IPS-20b (cell line): ENCODE results near the gene UBR4.

Source experiments
- H3K27ac ChIP-seq: one replicate; pipeline ENCODE4 v1.5.1; 2013; ENCODE audit warnings: low read length
- H3K27me3 ChIP-seq: 2 replicates; pipeline ENCODE4 v1.6.1; 2013; ENCODE audit warnings: mild to moderate bottlenecking, low read length, inconsistent platforms; ENCODE audit not compliant: insufficient read depth
- H3K36me3 ChIP-seq: 2 replicates; pipeline ENCODE4 v1.6.1; 2013; ENCODE audit warnings: low read depth, mild to moderate bottlenecking, inconsistent platforms, low read length, moderate library complexity; ENCODE audit not compliant: insufficient read depth
- H3K4me1 ChIP-seq: 2 replicates; pipeline ENCODE4 v1.6.1; 2013; ENCODE audit warnings: mild to moderate bottlenecking, control low read depth, inconsistent platforms, low read length, moderate library complexity; ENCODE audit not compliant: insufficient read depth
- H3K4me3 ChIP-seq: 2 replicates; pipeline ENCODE4 v1.5.1; 2013; ENCODE audit warnings: mild to moderate bottlenecking, low read length, inconsistent platforms
- H3K9ac ChIP-seq: 2 replicates; pipeline ENCODE4 v1.6.1; 2013; ENCODE audit warnings: low read depth, mild to moderate bottlenecking, inconsistent platforms, low read length, moderate library complexity
- H3K9me3 ChIP-seq: 2 replicates; pipeline ENCODE4 v1.6.1; 2013; ENCODE audit warnings: mild to moderate bottlenecking, low read depth, low read length, inconsistent platforms; ENCODE audit not compliant: insufficient read depth

Gene UBR4

DNA sequence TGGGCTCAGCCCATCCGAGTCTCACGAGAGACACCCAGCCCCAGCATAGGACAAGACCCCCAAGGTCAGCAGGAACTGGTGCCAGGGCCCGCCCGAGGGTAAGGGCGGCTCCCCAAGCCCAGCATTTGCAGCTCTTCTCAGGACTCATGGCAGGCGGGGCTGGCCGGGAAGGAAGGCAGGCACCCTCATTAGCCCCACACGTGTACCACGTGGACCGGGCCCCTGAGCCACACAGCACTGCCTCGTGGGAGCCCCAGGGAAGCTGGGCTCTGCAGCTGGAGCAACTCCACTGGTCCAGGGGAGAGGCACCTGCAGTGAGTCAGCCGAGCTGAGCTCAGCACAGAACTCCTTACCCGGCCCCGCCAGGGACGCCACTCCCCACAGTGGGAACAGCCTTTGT is 155.8 kb downstream of the UBR4 start:
- no peak overlapping the region for H3K9ac ChIP-seq
- H3K27ac ChIP-seq, result no peak overlapping the region
- H3K4me1 ChIP-seq, result no peaks in the 10 kb centered on the region
- no peak overlapping the region for H3K4me3 ChIP-seq
- H3K27me3 ChIP-seq, result no peaks in the 10 kb centered on the region
- H3K9me3 ChIP-seq, result no peaks in the 10 kb centered on the region
- no peaks in the 10 kb centered on the region for H3K36me3 ChIP-seq

DNA sequence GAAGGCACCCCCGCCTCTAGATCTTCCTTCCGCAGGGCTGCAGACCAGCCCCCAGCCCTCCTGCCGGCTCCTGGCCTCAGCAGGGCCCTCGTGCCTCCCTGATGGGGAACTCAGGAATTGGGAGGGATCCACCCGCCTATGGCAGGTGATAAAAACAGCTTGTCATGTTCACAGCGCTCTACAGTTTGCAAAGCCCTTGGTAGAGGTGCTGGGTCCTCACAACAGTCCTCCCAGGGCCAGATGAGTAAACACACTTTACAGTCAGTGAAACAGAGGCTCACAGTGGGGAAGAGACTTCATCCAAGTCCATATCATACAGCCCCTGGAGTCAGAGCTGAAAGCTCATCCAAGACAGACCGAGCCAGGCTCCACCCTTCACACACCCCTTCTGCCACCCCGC is 156.6 kb downstream of the UBR4 start:
- H3K4me3 ChIP-seq, result no peak overlapping the region
- H3K9ac ChIP-seq, result no peak overlapping the region
- no peaks in the 10 kb centered on the region for H3K9me3 ChIP-seq
- H3K27me3 ChIP-seq, result no peaks in the 10 kb centered on the region
- no peak overlapping the region for H3K27ac ChIP-seq
- H3K4me1 ChIP-seq, result no peaks in the 10 kb centered on the region
- H3K36me3 ChIP-seq, result no peaks in the 10 kb centered on the region

DNA sequence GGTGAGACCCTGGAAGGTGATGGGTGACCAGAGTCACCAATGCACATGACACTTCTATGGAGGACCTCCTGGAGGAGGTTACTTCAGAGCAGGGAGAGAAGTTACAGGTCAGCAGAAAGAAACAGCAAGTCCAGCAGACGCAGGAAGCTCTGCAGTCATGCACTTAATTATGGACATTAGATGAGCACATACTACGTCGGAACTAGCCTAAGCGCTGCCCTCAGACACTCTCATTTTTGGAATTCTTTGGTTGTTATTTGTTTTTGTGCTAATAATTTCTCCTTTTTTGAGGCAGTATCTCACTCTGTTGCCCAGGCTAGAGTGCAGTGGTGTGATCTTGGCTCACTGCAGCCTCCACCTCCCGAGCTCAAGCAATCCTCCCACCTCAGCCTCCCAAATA is 160.3 kb downstream of the UBR4 start:
- no peak overlapping the region for H3K4me3 ChIP-seq
- H3K4me1 ChIP-seq, result no peaks in the 10 kb centered on the region
- H3K36me3 ChIP-seq, result no peaks in the 10 kb centered on the region
- no peak overlapping the region for H3K9ac ChIP-seq
- H3K27me3 ChIP-seq, result no peaks in the 10 kb centered on the region
- H3K27ac ChIP-seq, result no peak overlapping the region
- no peaks in the 10 kb centered on the region for H3K9me3 ChIP-seq

DNA sequence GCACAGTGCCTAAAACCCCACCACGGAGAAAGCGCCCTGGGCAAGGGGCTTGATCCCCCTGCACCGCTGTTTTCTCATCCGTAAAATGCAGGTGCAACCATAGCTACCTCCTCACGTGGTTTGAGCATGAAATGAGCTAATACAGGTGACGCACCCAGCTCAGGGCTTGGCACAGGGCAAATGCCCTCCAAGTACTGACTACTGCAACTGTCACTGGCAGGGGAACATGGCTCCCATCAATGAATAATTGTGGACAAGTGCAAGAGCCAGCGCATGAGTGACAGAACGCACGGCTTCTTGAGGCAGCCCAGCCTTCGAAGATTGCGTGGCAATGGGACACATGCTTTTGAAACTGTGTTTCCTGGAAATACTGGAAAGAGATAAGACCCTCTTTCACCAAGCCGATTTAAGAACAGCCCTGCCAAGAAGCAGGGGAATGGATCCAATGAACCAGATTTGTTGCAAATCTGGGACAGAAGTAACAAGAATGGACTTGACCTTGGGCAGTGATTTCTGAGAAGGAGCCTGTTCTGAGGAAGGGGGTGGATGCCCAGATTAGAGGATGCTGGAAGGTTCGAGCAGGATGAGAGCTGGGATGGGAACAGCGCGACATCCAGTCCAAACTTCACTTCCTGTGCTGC is 160.8 kb downstream of the UBR4 start:
- H3K36me3 ChIP-seq, result no peaks in the 10 kb centered on the region
- no peak overlapping the region for H3K4me3 ChIP-seq
- H3K27me3 ChIP-seq, result no peaks in the 10 kb centered on the region
- no peaks in the 10 kb centered on the region for H3K4me1 ChIP-seq
- no peaks in the 10 kb centered on the region for H3K9me3 ChIP-seq
- no peak overlapping the region for H3K9ac ChIP-seq
- H3K27ac ChIP-seq, result no peak overlapping the region

DNA sequence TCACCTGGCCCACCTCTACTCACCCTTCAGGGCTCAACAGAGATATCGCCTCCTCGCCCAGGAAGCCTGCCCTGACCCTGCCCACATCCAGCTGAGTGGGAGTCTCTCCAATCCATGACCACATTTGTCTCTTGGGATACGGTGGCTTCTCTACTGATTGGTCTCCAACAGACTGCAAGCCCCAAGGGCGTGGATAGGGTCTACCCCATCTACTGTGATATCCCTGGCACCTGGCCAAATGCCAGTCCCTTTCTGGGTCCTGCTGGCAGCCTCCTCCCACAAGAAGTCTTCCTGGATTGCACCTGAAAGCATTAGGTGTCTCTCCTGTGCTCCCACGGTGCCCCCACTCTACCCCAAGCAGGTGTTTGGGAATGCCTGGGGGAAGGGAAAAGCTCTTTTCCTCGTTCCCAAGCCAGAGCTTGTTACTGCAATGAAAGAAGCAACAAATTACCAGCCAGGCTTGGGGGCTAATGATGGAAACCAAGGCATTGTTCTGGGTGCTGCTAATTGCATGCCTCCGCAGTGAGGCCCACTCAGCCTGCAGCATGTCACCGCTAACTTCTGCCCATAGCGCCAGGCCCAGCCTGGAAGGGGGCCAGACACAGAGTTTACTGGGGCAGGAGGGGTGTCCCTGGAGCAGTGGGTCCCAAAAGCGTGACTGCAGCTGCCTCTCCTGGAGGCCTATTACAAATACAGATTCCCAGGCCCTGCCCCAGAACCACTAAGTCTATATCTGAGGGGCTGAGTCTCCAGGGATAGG is 162.9 kb downstream of the UBR4 start:
- H3K27me3 ChIP-seq, result no peaks in the 10 kb centered on the region
- H3K4me3 ChIP-seq, result no peak overlapping the region

DNA sequence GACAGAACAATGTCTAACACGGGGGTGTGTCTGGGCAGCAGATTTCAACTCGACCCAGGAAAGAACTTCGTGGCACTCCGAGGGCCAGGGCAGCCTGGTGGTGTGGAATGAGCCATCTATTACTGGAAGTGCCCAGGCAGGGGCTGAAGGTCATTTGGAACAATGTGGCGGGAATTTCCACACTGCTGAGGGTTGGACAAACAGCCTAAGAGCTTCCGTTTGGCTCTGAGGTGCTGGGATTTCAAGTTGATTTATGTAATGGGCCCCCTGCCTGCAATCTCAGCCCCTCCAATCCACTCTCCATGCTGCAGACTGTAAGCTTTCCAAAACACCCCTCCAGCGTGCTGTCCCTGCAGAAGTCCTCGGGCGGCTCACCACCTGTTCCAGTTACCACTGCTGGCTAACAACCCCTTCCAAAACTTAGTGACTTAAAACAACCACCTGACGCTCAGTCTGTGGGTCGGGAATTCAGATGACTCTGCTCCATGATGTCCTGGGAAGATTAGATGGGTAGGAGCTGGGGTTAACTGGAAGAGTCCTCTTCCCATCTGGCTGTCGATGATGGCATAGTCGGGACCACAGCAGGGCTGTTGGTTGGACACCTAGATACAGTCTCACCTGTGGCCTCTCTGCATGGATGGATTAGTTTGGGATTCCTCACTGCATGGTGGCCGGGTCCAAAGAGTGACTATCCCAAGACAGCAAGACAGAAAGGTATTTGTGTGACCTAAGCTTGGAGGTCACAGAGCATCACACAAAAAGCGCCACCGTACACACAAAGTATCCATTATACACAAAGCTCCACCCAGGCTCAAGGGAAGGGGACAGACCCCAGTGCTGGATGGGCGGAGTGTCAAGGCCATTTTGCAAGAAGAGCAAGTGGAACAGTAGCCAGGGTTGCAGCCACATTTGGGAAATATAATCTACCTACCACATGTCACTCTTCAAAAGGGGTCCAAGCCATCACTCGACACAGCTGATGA is 163.9 kb downstream of the UBR4 start:
- Histone ChIP-seq H3K27me3 (no peaks in the 10 kb centered on the region), H3K9ac (no peak overlapping the region), H3K9me3 (no peaks in the 10 kb centered on the region), H3K27ac (no peak overlapping the region), H3K36me3 (no peaks in the 10 kb centered on the region), H3K4me3 (no peak overlapping the region), H3K4me1 (no peaks in the 10 kb centered on the region; the same call in 1 of the 2 replicates)

More for the DNA sequence above, 162.9 kb downstream of the UBR4 start:
- Histone ChIP-seq H3K9me3 (no peaks in the 10 kb centered on the region), H3K36me3 (no peaks in the 10 kb centered on the region), H3K4me1 (no peaks in the 10 kb centered on the region), H3K27ac (no peak overlapping the region), H3K9ac (no peak overlapping the region)

DNA sequence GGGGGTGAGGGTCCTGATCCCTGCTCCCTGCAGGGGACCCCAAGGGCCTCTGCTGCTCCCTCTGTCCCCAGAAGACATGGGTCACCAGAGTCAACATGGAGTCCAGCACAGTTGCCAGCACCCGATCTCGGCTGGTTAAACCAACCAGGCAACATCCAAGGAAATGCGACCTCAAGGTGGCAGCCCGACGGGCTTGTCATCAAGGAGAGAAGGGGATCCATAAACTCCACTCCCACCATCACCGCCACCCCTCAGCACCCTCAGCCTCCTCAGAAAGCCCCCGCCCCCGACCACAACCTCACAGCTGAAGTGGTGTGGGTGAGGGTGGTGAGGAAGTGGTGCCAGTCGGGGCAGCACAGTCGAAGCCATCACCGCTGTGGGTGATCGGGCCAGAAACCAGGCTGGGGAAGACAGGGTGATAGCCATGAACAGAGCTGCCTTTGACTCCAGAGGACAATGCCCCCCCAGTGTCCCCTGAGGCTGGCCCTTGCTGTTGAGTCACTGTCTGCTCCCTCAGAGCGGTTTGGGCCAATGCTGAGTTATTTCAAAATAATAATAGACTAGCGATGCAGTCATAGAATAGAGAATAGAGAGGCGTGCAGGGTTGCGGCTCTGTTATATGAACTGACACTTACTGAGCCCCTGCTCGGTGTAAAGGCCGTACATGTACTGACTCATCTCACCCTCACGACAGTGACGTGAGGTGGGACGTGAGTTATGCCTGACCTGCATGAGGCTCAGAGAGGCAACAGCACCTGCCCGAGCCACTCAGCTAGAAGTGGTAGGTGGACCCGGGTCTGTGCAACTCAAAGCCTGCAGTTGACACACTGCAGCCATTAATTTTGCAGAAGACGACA is 164.9 kb downstream of the UBR4 start:
- H3K36me3 ChIP-seq, result no peaks in the 10 kb centered on the region
- H3K27ac ChIP-seq, result no peak overlapping the region
- no peaks in the 10 kb centered on the region; the same call in 1 of the 2 replicates for H3K4me1 ChIP-seq
- no peaks in the 10 kb centered on the region for H3K27me3 ChIP-seq
- H3K9me3 ChIP-seq, result no peaks in the 10 kb centered on the region
- H3K9ac ChIP-seq, result no peak overlapping the region
- H3K4me3 ChIP-seq, result no peak overlapping the region

DNA sequence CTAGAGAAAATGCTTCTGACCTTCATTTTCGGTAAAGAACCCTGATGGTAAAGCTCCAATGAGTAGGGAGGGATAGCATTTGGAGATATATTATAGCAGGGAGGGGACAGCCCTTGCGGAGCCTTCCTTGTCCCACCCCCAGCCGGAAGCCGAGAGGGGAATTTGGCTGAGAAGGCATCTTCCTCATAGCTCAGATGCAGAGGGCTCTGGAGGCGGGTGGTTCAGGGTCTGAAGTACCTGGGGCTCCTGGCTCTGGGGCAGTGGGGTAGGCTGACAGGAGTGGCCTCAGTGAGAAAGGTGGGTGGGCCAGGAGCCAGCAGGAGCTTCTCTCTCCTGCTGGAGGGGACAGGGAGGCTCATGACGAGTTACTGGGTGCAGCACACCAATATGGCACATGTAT is 165.6 kb downstream of the UBR4 start:
- Histone ChIP-seq H3K4me1 (no peaks in the 10 kb centered on the region; the same call in 1 of the 2 replicates), H3K27me3 (no peaks in the 10 kb centered on the region), H3K4me3 (no peak overlapping the region), H3K9me3 (no peaks in the 10 kb centered on the region), H3K9ac (no peak overlapping the region), H3K27ac (no peak overlapping the region), H3K36me3 (no peaks in the 10 kb centered on the region)

DNA sequence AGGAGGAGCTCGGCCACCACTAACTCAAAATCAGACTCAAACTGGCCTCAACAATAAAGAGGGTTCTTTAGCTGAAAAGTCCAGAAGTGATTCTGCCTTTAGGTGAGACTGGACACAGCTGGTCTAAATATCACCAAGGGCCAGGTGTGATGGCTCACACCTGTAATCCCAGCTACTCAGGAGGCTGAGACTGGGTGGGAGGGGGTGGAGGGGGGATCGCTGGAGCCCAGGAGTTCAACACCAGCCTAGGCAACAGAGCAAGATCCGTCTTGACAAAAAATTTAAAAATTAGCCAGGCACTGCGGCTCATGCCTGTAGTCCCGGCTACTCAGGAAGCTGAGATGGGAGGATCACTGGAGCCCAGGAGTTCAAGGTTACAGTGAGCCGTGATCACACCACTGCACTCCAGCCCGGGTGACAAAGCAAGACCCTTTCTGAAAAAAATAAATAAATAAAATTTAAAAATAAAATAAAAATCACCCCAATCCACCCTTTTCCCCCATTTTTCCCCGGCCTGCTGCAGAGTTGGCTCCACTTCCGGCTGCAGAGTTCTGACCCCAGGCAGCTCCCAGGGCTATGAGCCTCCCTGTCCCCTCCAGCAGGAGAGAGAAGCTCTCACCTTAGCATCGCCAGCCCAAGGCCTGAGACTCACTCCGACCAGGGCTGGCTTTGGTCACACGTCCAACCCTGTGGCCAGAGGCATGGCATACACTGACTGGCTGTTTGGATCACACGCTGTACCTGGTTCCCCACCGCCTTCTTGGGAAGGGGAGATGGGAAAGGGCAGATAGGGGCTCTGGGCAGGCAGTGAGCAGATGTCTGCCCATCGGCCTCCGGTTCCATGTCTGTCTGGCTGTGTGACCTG is 166.3 kb downstream of the UBR4 start:
- no peaks in the 10 kb centered on the region for H3K9me3 ChIP-seq
- no peaks in the 10 kb centered on the region; the same call in 1 of the 2 replicates for H3K4me1 ChIP-seq
- H3K27me3 ChIP-seq, result no peaks in the 10 kb centered on the region
- no peaks in the 10 kb centered on the region for H3K36me3 ChIP-seq
- no peak overlapping the region for H3K9ac ChIP-seq
- no peak overlapping the region for H3K4me3 ChIP-seq
- H3K27ac ChIP-seq, result no peak overlapping the region

DNA sequence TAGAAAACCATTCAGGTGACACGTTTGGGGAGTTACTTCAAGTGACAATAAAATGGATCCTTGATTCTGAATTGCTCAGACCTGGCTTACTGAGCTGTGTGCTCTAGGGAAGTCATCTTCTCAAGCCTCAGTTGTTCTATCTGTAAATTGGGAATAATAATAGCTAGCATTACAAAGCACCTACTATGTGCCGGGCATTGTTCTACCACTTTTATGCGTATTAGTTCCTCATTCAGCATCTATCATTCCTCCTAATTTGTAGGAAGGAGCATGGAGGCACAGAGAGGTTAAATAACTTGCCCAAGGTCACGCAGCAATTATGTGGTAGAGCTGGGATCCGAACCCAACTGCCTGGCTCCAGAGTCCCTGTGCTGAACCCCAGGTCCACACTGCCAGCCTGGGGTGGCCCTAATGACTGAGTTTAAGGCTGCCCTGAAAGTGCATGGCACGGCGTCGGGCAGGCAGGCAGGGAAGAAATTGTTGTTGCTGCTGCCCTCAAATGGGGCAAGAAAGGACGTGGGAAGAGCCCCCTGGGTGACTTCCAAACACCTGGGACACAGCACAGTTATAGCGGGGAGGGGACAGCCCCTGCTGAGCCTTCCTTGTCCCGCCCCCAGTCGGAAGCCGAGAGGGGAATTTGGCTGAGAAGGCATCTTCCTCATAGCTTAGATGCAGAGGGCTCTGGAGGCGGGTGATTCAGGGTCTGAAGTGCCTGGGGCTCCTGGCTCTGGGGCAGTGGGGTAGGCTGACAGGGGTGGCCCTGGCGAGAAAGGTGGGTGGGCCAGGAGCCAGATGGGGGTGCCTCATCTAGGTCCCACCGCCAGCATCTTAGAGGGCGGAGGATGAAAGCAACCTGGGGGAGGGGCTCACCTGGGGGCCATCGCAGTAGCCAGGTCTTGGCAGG is 167.1 kb downstream of the UBR4 start:
- Histone ChIP-seq H3K4me3 (no peak overlapping the region), H3K9me3 (no peaks in the 10 kb centered on the region), H3K9ac (no peak overlapping the region), H3K36me3 (no peaks in the 10 kb centered on the region), H3K27me3 (no peaks in the 10 kb centered on the region), H3K27ac (no peak overlapping the region), H3K4me1 (no peaks in the 10 kb centered on the region; the same call in 1 of the 2 replicates)
